Measurements from ENCODE around the gene MAP2K5. TPM values are rescaled to one million over a fixed set of nuclear protein-coding genes. Genes with fewer than 3 reads are reported as not detected.

The MAP2K5 gene
- total RNA-seq, 1 experiment from 2014 or later, result 15.0 TPM

GRCh38 chr15:67818464-67818863 is 276.0 kb downstream of the MAP2K5 start:
- Histone ChIP-seq H3K79me1 (ENCODE audit: insufficient read depth, low read depth, low read length, poor library complexity, severe bottlenecking) (no peaks in the 10 kb centered on the region), H4K8ac (replicated peaks; ENCODE audit: insufficient read length, low read depth, low read length) (no peak overlapping the region), H3K4me2 (ENCODE audit: insufficient read depth, insufficient read length, low read length) (no peak overlapping the region), H3K14ac (ENCODE audit: insufficient read depth, low read length) (no peak overlapping the region), H3K9me3 (ENCODE audit: control insufficient read depth, low read depth, low read length) (no peaks in the 10 kb centered on the region), H4K20me1 (ENCODE audit: control insufficient read depth, insufficient read depth, insufficient read length) (peaks cover 3% of the 10 kb centered on the region), H2BK5ac (ENCODE audit: insufficient read length, low read length) (no peak overlapping the region), H4K5ac (ENCODE audit: insufficient read length, low read depth, low read length) (no peak overlapping the region), H3K79me2 (ENCODE audit: insufficient read depth, low read length) (no peaks in the 10 kb centered on the region), H4K91ac (ENCODE audit: insufficient read length, low read depth, low read length) (no peak overlapping the region), H3K27ac (ENCODE audit: insufficient read length, low read depth, low read length) (no peak overlapping the region), H2BK15ac (ENCODE audit: low read depth, low read length) (no peak overlapping the region), H3K23me2 (ENCODE audit: insufficient read length, low read depth, low read length, poor library complexity, severe bottlenecking) (no peaks in the 10 kb centered on the region), H3K56ac (ENCODE audit: insufficient read length, low read depth, low read length) (no peak overlapping the region), H3K23ac (ENCODE audit: insufficient read length, low read depth, low read length) (no peak overlapping the region), H2BK12ac (ENCODE audit: insufficient read length, low read depth, low read length) (no peak overlapping the region), H3K27me3 (ENCODE audit: insufficient read depth, low read length) (peaks cover 49% of the 10 kb centered on the region), H2AFZ (ENCODE audit: low read length) (no peak overlapping the region), H3K4ac (ENCODE audit: low read depth, low read length) (no peak overlapping the region), H3K9ac (ENCODE audit: extremely low read depth, insufficient read length, low read length) (no peak overlapping the region), H3T11ph (ENCODE audit: low read length) (no peak overlapping the region), H3K4me1 (ENCODE audit: insufficient read depth, low read length) (no peaks in the 10 kb centered on the region), H2AK5ac (ENCODE audit: insufficient read length, low read length) (no peak overlapping the region), H2BK120ac (ENCODE audit: low read depth, low read length, poor library complexity, severe bottlenecking) (no peak overlapping the region), H3K18ac (ENCODE audit: insufficient read length, low read depth, low read length) (no peak overlapping the region), H2BK20ac (ENCODE audit: low read depth, low read length, poor library complexity, severe bottlenecking) (no peak overlapping the region)
- no peak overlapping the region for H3K4me3 Mint-ChIP-seq
- H3K27ac Mint-ChIP-seq, result no peak overlapping the region; a peak in 1 of 7 replicates
- peaks cover under 1 to 2% of the 10 kb centered on the region in 2 experiments; a peak in 4 of 5 replicates for H3K9me3 Mint-ChIP-seq
- TF ChIP-seq CTCF (conservative IDR thresholded peaks at IDR 0.05), result no peak
- DNase-seq, result peak; percentile 4
- WGBS (ENCODE audit: extremely low coverage, insufficient read length, low lambda C conversion rate), result no CpG with 5 or more reads among the region's 3 CpGs
- peaks cover 75% of the 10 kb centered on the region for H3K27me3 Mint-ChIP-seq (ENCODE audit: low read depth)
- peaks cover 0 to 4% (median 0%) of the 10 kb centered on the region in 3 experiments; a peak in 3 of 7 replicates for H3K36me3 Mint-ChIP-seq (ENCODE audit: insufficient read depth in 1 of 3, low read depth in 3 of 3)
- H3K4me1 Mint-ChIP-seq, result peaks cover 12 to 31% of the 10 kb centered on the region in 2 experiments
